SK-N-SH (cell line): ENCODE results near the gene WWOX. TPM values are rescaled to one million over a fixed set of nuclear protein-coding genes. Genes with fewer than 3 reads are reported as not detected.
"Not testable (repeated sequence)": the region's sequence is repeated elsewhere in the genome, so short reads cannot be mapped to it uniquely, and the experiment has no call there.

Source experiments
- CTCF ChIA-PET: fragments of 300-600, 350-600 bp; formaldehyde crosslinking; extraction: SDS; loops from one replicate; lab custom pipeline; 2021; lab: Yijun Ruan, JAX
- POLR2A ChIA-PET: fragments of 350-600 bp; sonication (Branson Sonifier 250); formaldehyde crosslinking; extraction: SDS; loops from one replicate; lab custom pipeline; 2020; ENCODE audit warnings: antibody characterized with exemption, inconsistent platforms; lab: Yijun Ruan, JAX
- DNase-seq: peaks from one replicate; pipeline ENCODE4 v3.0.0; 2012
- H2AFZ ChIP-seq: fragments of 200-600 bp; sonication (generic); 2 replicates; pipeline ENCODE4 v1.8.1; 2016; ENCODE audit warnings: antibody characterized with exemption, mild to moderate bottlenecking, low read depth
- H3F3A ChIP-seq: fragments of 200-600 bp; sonication (generic); replicated peaks from 2 replicates; pipeline ENCODE3; 2016; ENCODE audit warnings: antibody characterized with exemption, mild to moderate bottlenecking; ENCODE audit not compliant: insufficient read depth
- H3K27ac ChIP-seq, 2 experiments: fragments of 200-500 bp in 1 of 2; fragments of 200-600 bp in 1 of 2; sonication (Bioruptor generic) in 1 of 2; sonication (generic), shearing (Covaris generic) in 1 of 2; 2 replicates each; pipeline versions ENCODE4 v1.5.1 to v1.6.1; 2014 to 2016; ENCODE audit warnings: low read depth in 2 of 2, inconsistent platforms in 1 of 2, low read length in 1 of 2, mild to moderate bottlenecking in 1 of 2, mixed read lengths in 1 of 2
- H3K27me3 ChIP-seq: fragments of 200-600 bp; sonication (generic), shearing (Covaris generic); 2 replicates; pipeline ENCODE4 v1.6.1; 2016; ENCODE audit warnings: mixed run types; ENCODE audit not compliant: insufficient read depth
- H3K36me3 ChIP-seq, 2 experiments: fragments of 200-500 bp in 1 of 2; fragments of 200-600 bp in 1 of 2; sonication (Bioruptor generic) in 1 of 2; sonication (generic) in 1 of 2; replicated peaks in 1 of 2; 2 replicates each; pipeline versions ENCODE3 to v1.5.1; 2014 to 2016; ENCODE audit warnings: low read length in 1 of 2, mild to moderate bottlenecking in 1 of 2; ENCODE audit not compliant: insufficient read depth in 2 of 2, control insufficient read depth in 1 of 2
- H3K4me1 ChIP-seq, 2 experiments: fragments of 200-500 bp in 1 of 2; fragments of 200-600 bp in 1 of 2; sonication (Bioruptor generic) in 1 of 2; sonication (generic), shearing (Covaris generic) in 1 of 2; 2 replicates each; pipeline versions ENCODE4 v1.5.1 to v1.6.1; 2014 to 2016; ENCODE audit warnings: low read depth in 1 of 2, low read length in 1 of 2, mixed run types in 1 of 2; ENCODE audit not compliant: insufficient read depth in 2 of 2, control insufficient read depth in 1 of 2
- H3K4me2 ChIP-seq: fragments of 200-600 bp; sonication (generic), shearing (Covaris generic); 2 replicates; pipeline ENCODE4 v1.6.1; 2017; ENCODE audit warnings: mixed run types
- H3K4me3 ChIP-seq, 2 experiments: fragments of 200-500 bp in 1 of 2; fragments of 200-600 bp in 1 of 2; sonication (Bioruptor generic) in 1 of 2; sonication (generic), shearing (Covaris generic) in 1 of 2; 2 replicates each; pipeline versions ENCODE4 v1.5.1 to v1.8.1; 2014 to 2016; ENCODE audit warnings: low read depth in 2 of 2, inconsistent platforms in 1 of 2, low read length in 1 of 2, mild to moderate bottlenecking in 1 of 2, mixed read lengths in 1 of 2, moderate library complexity in 1 of 2
- H3K79me2 ChIP-seq: fragments of 200-600 bp; sonication (generic); 2 replicates; pipeline ENCODE4 v1.8.1; 2017; ENCODE audit warnings: mild to moderate bottlenecking; ENCODE audit not compliant: insufficient read depth
- H3K9ac ChIP-seq: fragments of 200-600 bp; sonication (generic); 2 replicates; pipeline ENCODE4 v1.6.1; 2017; ENCODE audit warnings: mixed run types
- H3K9me2 ChIP-seq: fragments of 200-600 bp; sonication (generic); 2 replicates; pipeline ENCODE4 v1.6.1; 2017; ENCODE audit warnings: mixed run types
- H3K9me3 ChIP-seq: fragments of 200-600 bp; sonication (generic); 2 replicates; pipeline ENCODE4 v1.6.1; 2017; ENCODE audit warnings: mixed run types, mild to moderate bottlenecking, moderate library complexity
- H4K20me1 ChIP-seq: fragments of 200-600 bp; sonication (generic); 2 replicates; pipeline ENCODE4 v1.6.1; 2017; ENCODE audit warnings: mild to moderate bottlenecking, mixed run types; ENCODE audit not compliant: insufficient read depth
- FOXJ3 ChIP-seq: sonication (generic); formaldehyde crosslinking; IDR thresholded peaks from 2 replicates; pipeline ENCODE4 v1.5.1; 2020; ENCODE audit warnings: mild to moderate bottlenecking, missing genetic modification reagents
- FOXM1 ChIP-seq: IDR thresholded peaks from 2 replicates; pipeline ENCODE4 v1.4.0; 2012; ENCODE audit warnings: low read depth, mild to moderate bottlenecking
- GABPA ChIP-seq: IDR thresholded peaks from 2 replicates; pipeline ENCODE4 v1.4.0; 2012; ENCODE audit warnings: low read depth, mild to moderate bottlenecking
- JUND ChIP-seq: IDR thresholded peaks from 2 replicates; pipeline ENCODE4 v1.4.0; 2012
- RXRA ChIP-seq: IDR thresholded peaks from 2 replicates; pipeline ENCODE4 v1.4.0; 2012; ENCODE audit warnings: low read depth, mild to moderate bottlenecking, borderline replicate concordance
- TEAD4 ChIP-seq: IDR thresholded peaks from 2 replicates; pipeline ENCODE4 v1.4.0; 2012; ENCODE audit warnings: mild to moderate bottlenecking, borderline replicate concordance; ENCODE audit not compliant: insufficient read depth
- WGBS: methylation state at CpG from one replicate; pipeline ENCODE4 v1.1.6; 2017; ENCODE audit warnings: low lambda C conversion rate; 5-methylcytosine and 5-hydroxymethylcytosine counted together
- polyA plus RNA-seq, 3 experiments: library from polyadenylated mRNA; depleted of rRNA; stranded (reverse); fragments of >200 nt; gene quantifications; 2 replicates each; pipeline ENCODE4 v1.2.3, GENCODE V29; 2012
- TF ChIP-seq, protein P1 (sequence below): IDR thresholded peaks from 2 replicates; pipeline ENCODE4 v1.4.0; 2012; ENCODE audit warnings: low read depth, borderline replicate concordance
- TF ChIP-seq, protein P2 (sequence below): fragments of 200-600 bp; sonication (generic); IDR thresholded peaks from 2 replicates; pipeline ENCODE4 v1.6.1; 2017; ENCODE audit warnings: antibody characterized with exemption, mild to moderate bottlenecking, moderate library complexity
- TF ChIP-seq, protein P3 (sequence below): IDR thresholded peaks from 2 replicates; pipeline ENCODE4 v1.4.0; 2012; ENCODE audit warnings: low read depth, borderline replicate concordance
- TF ChIP-seq, protein P4 (sequence below): IDR thresholded peaks from 2 replicates; pipeline ENCODE4 v1.4.0; 2012; ENCODE audit warnings: low read depth
- TF ChIP-seq, protein P5 (sequence below): IDR thresholded peaks from 2 replicates; pipeline ENCODE4; 2012

The WWOX gene
- polyA plus RNA-seq, 1 of the 3 experiments (the other 2 are of a cell fraction), result 10.8 TPM

DNA sequence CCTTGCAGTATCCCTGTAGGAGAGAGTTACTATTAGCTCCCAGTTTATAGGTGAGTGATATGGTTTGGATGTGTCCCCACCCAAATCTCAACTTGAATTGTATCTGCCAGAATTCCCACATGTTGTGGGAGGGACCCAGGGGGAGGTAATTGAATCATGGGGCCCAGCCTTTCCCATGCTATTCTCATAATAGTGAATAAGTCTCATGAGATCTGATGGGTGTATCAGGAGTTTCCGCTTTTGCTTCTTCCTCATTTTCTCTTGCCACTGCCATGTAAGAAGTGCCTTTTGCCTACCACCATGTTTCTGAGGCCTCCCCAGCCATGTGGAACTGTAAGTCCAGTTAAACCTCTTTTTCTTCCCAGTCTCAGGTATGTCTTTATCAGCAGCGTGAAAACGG, 592.3 kb downstream of the WWOX start:
- POLR2A ChIA-PET, H3K27me3 ChIP-seq, H4K20me1 ChIP-seq, H3K9ac ChIP-seq, H3K9me2 ChIP-seq, H3K79me2 ChIP-seq, H3K4me2 ChIP-seq, H3K9me3 ChIP-seq, H3F3A ChIP-seq, H3K4me1 ChIP-seq, H2AFZ ChIP-seq, H3K27ac ChIP-seq, CTCF ChIA-PET, H3K36me3 ChIP-seq, H3K4me3 ChIP-seq, DNase-seq: not testable (repeated sequence)
- WGBS, result 67% methylated on average over 3 of the region's 3 CpGs

DNA sequence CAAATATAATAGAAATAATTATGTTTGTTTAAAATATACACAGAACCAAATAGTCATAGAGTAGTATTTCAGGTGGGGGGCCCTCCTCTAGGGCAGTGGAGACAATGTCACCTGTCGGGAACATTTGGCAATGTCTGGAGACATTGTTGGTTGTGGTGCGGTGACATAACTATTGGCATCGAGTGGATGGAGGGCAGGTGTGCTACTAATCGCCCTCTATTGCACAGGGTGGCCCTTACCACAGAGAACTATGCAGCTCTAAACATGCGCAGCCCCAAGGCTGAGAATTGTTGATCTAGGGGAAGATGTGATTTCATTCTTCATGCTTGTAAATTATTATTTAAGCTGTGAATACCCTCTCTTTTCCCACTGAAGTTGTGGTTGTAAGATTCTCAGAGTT, 594.0 kb downstream of the WWOX start:
- Histone ChIP-seq H3F3A (no peaks in the 10 kb centered on the region), H3K36me3 (no peaks in the 10 kb centered on the region), H4K20me1 (no peaks in the 10 kb centered on the region), H3K27me3 (no peaks in the 10 kb centered on the region), H3K4me1 (no peaks in the 10 kb centered on the region; a peak in 1 of 4 replicates)
- CTCF ChIA-PET, result interaction anchor here (0.7 kb wide), 1 partner anchor 230 kb away, joined by 3 read pairs; no protein-coding TSS in a partner anchor
- TF ChIP-seq JUND (no peak), RXRA (no peak), FOXJ3 (no peak), GABPA (no peak), FOXM1 (no peak), TEAD4 (no peak)
- TF ChIP-seq, protein P1, sequence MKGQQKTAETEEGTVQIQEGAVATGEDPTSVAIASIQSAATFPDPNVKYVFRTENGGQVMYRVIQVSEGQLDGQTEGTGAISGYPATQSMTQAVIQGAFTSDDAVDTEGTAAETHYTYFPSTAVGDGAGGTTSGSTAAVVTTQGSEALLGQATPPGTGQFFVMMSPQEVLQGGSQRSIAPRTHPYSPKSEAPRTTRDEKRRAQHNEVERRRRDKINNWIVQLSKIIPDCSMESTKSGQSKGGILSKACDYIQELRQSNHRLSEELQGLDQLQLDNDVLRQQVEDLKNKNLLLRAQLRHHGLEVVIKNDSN, result no peak
- TF ChIP-seq, protein P2, sequence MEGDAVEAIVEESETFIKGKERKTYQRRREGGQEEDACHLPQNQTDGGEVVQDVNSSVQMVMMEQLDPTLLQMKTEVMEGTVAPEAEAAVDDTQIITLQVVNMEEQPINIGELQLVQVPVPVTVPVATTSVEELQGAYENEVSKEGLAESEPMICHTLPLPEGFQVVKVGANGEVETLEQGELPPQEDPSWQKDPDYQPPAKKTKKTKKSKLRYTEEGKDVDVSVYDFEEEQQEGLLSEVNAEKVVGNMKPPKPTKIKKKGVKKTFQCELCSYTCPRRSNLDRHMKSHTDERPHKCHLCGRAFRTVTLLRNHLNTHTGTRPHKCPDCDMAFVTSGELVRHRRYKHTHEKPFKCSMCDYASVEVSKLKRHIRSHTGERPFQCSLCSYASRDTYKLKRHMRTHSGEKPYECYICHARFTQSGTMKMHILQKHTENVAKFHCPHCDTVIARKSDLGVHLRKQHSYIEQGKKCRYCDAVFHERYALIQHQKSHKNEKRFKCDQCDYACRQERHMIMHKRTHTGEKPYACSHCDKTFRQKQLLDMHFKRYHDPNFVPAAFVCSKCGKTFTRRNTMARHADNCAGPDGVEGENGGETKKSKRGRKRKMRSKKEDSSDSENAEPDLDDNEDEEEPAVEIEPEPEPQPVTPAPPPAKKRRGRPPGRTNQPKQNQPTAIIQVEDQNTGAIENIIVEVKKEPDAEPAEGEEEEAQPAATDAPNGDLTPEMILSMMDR, result no peak
- TF ChIP-seq, protein P3, sequence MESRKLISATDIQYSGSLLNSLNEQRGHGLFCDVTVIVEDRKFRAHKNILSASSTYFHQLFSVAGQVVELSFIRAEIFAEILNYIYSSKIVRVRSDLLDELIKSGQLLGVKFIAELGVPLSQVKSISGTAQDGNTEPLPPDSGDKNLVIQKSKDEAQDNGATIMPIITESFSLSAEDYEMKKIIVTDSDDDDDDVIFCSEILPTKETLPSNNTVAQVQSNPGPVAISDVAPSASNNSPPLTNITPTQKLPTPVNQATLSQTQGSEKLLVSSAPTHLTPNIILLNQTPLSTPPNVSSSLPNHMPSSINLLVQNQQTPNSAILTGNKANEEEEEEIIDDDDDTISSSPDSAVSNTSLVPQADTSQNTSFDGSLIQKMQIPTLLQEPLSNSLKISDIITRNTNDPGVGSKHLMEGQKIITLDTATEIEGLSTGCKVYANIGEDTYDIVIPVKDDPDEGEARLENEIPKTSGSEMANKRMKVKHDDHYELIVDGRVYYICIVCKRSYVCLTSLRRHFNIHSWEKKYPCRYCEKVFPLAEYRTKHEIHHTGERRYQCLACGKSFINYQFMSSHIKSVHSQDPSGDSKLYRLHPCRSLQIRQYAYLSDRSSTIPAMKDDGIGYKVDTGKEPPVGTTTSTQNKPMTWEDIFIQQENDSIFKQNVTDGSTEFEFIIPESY, result no peak
- TF ChIP-seq, protein P4, sequence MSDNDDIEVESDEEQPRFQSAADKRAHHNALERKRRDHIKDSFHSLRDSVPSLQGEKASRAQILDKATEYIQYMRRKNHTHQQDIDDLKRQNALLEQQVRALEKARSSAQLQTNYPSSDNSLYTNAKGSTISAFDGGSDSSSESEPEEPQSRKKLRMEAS, result no peak
- TF ChIP-seq, protein P5, sequence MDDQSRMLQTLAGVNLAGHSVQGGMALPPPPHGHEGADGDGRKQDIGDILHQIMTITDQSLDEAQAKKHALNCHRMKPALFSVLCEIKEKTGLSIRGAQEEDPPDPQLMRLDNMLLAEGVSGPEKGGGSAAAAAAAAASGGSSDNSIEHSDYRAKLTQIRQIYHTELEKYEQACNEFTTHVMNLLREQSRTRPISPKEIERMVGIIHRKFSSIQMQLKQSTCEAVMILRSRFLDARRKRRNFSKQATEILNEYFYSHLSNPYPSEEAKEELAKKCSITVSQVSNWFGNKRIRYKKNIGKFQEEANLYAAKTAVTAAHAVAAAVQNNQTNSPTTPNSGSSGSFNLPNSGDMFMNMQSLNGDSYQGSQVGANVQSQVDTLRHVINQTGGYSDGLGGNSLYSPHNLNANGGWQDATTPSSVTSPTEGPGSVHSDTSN, result no peak
- TF ChIP-seq, all 33 proteins: peak for 0
- Histone ChIP-seq H2AFZ (no peak overlapping the region), H3K4me2 (no peak overlapping the region), H3K27ac (no peak overlapping the region), H3K9me2 (no peaks in the 10 kb centered on the region), H3K4me3 (no peak overlapping the region), H3K9me3 (no peaks in the 10 kb centered on the region), H3K79me2 (no peaks in the 10 kb centered on the region), H3K9ac (no peak overlapping the region)
- WGBS, result 58% methylated on average over 5 of the region's 5 CpGs
- POLR2A ChIA-PET, result no interaction called here
- DNase-seq, result no peak
